Measurements from ENCODE around the gene PRXL2C. TPM values are rescaled to one million over a fixed set of nuclear protein-coding genes. Genes with fewer than 3 reads are reported as not detected.

PRXL2C gene
- total and polyA plus RNA-seq, 2 donors (not counting 1 experiment from before 2014, with no cell fraction given) = 10.9 to 16.1 TPM

DNA sequence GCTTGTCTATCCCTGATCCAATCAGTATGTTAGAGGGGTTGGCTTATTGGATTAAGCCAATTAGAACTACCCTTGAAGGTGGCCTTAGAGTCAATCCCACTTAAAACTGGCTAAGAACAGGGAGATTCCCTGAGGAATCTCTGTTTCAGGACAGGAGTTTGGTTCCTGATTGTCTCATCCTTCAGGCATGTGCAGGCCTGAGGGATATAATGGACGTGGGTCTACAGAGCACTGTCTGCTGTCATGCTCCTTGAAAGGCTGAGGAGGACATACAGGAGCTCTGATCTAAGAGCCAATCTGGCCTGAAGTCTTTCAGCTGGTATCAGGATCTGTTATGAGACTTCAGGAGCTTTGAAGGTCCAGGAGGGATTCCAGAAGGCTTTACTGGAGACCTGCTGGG is 36.2 kb upstream of the PRXL2C start:
- no peak overlapping the region for H3K27ac Mint-ChIP-seq
- intact Hi-C loops (cut with micrococcal nuclease) = loop anchor here (10.0 kb wide), 1 partner anchor 133 kb away; no protein-coding TSS in a partner anchor
- Histone ChIP-seq H2AFZ (ENCODE audit: insufficient read depth, low read depth, low read length, poor library complexity, severe bottlenecking) (no peak overlapping the region), H3K4me1 (ENCODE audit: control insufficient read depth in 2 of 2, insufficient read depth in 2 of 2, low read length in 2 of 2) (peaks cover 0 to 4% of the 10 kb centered on the region in 2 donors), H3K27me3 (replicated peaks in 1 of 4; ENCODE audit: control extremely low read depth in 1 of 4, control insufficient read depth in 3 of 4, insufficient read depth in 4 of 4, low read length in 3 of 4) (no peaks in the 10 kb centered on the region), H3K79me2 (ENCODE audit: control insufficient read depth, insufficient read depth, low read length) (no peaks in the 10 kb centered on the region), H3K4me2 (replicated peaks; ENCODE audit: low read depth, low read length, poor library complexity, severe bottlenecking) (no peak overlapping the region), H3K9me3 (ENCODE audit: control extremely low read depth in 1 of 3, control insufficient read depth in 2 of 3, insufficient read depth in 1 of 3, low read length in 2 of 3) (peaks cover 0 to 36% (median 3%) of the 10 kb centered on the region in 3 donors), H3K27ac (ENCODE audit: low read length in 2 of 2) (no peak overlapping the region), H3K36me3 (replicated peaks in 1 of 2; ENCODE audit: control extremely low read depth in 1 of 2, control insufficient read depth in 1 of 2, extremely low read depth in 1 of 2, insufficient read depth in 2 of 2, low read length in 1 of 2) (no peaks in the 10 kb centered on the region), H3K9ac (ENCODE audit: low read length) (no peak overlapping the region), H4K20me1 (ENCODE audit: control insufficient read depth, insufficient read depth, low read length, poor library complexity, severe bottlenecking) (no peaks in the 10 kb centered on the region), H3K4me3 (ENCODE audit: control extremely low read depth in 1 of 5, extremely low read depth in 1 of 5, insufficient read depth in 1 of 5, low read depth in 2 of 5, low read length in 4 of 5) (no peak overlapping the region)
- H3K9me3 Mint-ChIP-seq (ENCODE audit: insufficient read depth) = peaks cover 5% of the 10 kb centered on the region
- H3K4me1 Mint-ChIP-seq = peaks cover 6% of the 10 kb centered on the region
- H3K27me3 Mint-ChIP-seq = no peaks in the 10 kb centered on the region
- WGBS (ENCODE audit: insufficient coverage) = 94% methylated on average over 1 of the region's 1 CpG
- CTCF ChIA-PET = interaction anchor here (1.1 kb wide), 1 partner anchor 11 kb away, joined by 3 read pairs; no protein-coding TSS in a partner anchor
- POLR2A ChIA-PET = no interaction called here
- DNase-seq = no peak
- no peak overlapping the region for H3K4me3 Mint-ChIP-seq
- TF ChIP-seq EZH2 (IDR thresholded peaks at IDR 0.05; ENCODE audit: borderline replicate concordance, insufficient read depth, low read depth, low read length, poor library complexity, severe bottlenecking) = no peak
- TF ChIP-seq, protein P1, sequence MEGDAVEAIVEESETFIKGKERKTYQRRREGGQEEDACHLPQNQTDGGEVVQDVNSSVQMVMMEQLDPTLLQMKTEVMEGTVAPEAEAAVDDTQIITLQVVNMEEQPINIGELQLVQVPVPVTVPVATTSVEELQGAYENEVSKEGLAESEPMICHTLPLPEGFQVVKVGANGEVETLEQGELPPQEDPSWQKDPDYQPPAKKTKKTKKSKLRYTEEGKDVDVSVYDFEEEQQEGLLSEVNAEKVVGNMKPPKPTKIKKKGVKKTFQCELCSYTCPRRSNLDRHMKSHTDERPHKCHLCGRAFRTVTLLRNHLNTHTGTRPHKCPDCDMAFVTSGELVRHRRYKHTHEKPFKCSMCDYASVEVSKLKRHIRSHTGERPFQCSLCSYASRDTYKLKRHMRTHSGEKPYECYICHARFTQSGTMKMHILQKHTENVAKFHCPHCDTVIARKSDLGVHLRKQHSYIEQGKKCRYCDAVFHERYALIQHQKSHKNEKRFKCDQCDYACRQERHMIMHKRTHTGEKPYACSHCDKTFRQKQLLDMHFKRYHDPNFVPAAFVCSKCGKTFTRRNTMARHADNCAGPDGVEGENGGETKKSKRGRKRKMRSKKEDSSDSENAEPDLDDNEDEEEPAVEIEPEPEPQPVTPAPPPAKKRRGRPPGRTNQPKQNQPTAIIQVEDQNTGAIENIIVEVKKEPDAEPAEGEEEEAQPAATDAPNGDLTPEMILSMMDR (IDR thresholded peaks at IDR 0.05) = no peak
- no peak for ATAC-seq (ENCODE audit: low read depth)

DNA sequence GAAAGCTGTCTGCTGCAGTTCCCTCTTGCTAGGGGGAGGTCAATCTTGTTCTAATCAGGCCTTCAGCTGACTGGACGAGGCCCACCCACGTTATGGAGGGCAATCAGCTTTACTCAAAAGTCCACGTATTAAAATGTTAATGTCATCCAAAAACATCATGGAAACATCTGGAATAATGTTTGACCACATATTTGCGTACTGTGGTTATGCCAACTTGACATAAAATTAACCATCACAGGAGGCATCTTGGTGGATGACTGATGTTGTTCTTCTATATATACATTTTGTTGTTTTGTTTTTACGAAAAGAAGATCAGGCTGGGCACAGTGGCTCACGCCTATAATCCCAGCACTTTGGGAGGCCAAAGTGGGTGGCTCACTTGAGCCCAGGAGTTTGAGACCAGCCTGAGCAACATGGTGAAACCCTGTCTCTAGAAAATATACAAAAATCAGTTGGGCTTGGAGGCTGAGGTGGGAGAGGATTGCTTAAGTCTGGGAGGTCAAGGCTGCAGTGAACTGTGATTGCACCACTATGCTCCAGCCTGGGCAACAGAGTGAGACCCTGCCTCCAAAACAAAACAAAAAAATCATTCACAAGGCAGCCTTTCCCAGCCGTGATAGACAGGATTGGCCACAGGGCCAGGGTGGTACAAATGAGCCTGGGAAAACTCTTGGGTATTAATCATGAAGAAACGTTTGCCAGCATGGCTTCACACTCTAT is 33.8 kb upstream of the PRXL2C start:
- H3K36me3 ChIP-seq (replicated peaks in 1 of 2; ENCODE audit: control extremely low read depth in 1 of 2, control insufficient read depth in 1 of 2, extremely low read depth in 1 of 2, insufficient read depth in 2 of 2, low read length in 1 of 2) = no peaks in the 10 kb centered on the region
- H3K27ac Mint-ChIP-seq = no peak overlapping the region
- H3K4me1 ChIP-seq (ENCODE audit: control insufficient read depth in 2 of 2, insufficient read depth in 2 of 2, low read length in 2 of 2) = peaks cover 0 to 5% of the 10 kb centered on the region in 2 donors
- intact Hi-C loops (cut with micrococcal nuclease) = no loop called here
- no peak overlapping the region for H3K9ac ChIP-seq (ENCODE audit: low read length)
- H3K27me3 ChIP-seq (replicated peaks in 1 of 4; ENCODE audit: control extremely low read depth in 1 of 4, control insufficient read depth in 3 of 4, insufficient read depth in 4 of 4, low read length in 3 of 4) = no peaks in the 10 kb centered on the region
- no peaks in the 10 kb centered on the region for H4K20me1 ChIP-seq (ENCODE audit: control insufficient read depth, insufficient read depth, low read length, poor library complexity, severe bottlenecking)
- TF ChIP-seq, protein P1 (IDR thresholded peaks at IDR 0.05) = no peak
- TF ChIP-seq EZH2 (IDR thresholded peaks at IDR 0.05; ENCODE audit: borderline replicate concordance, insufficient read depth, low read depth, low read length, poor library complexity, severe bottlenecking) = no peak
- no peak overlapping the region for H2AFZ ChIP-seq (ENCODE audit: insufficient read depth, low read depth, low read length, poor library complexity, severe bottlenecking)
- WGBS (ENCODE audit: insufficient coverage) = 94% methylated on average over 2 of the region's 8 CpGs
- H3K27ac ChIP-seq (ENCODE audit: low read length in 2 of 2) = no peak overlapping the region
- ChIA-PET POLR2A (no interaction called here), CTCF (no interaction called here)
- no peak overlapping the region for H3K4me2 ChIP-seq (replicated peaks; ENCODE audit: low read depth, low read length, poor library complexity, severe bottlenecking)
- no peaks in the 10 kb centered on the region for H3K79me2 ChIP-seq (ENCODE audit: control insufficient read depth, insufficient read depth, low read length)
- H3K27me3 Mint-ChIP-seq = no peaks in the 10 kb centered on the region
- no peak overlapping the region for H3K4me3 Mint-ChIP-seq
- DNase-seq (no peak), ATAC-seq (ENCODE audit: low read depth) (no peak)
- peaks cover 6% of the 10 kb centered on the region for H3K4me1 Mint-ChIP-seq
- no peak overlapping the region for H3K4me3 ChIP-seq (ENCODE audit: control extremely low read depth in 1 of 5, extremely low read depth in 1 of 5, insufficient read depth in 1 of 5, low read depth in 2 of 5, low read length in 4 of 5)
- H3K9me3 Mint-ChIP-seq (ENCODE audit: insufficient read depth) = peaks cover 5% of the 10 kb centered on the region
- peaks cover 0 to 29% (median 3%) of the 10 kb centered on the region in 3 donors for H3K9me3 ChIP-seq (ENCODE audit: control extremely low read depth in 1 of 3, control insufficient read depth in 2 of 3, insufficient read depth in 1 of 3, low read length in 2 of 3)

All from B cell (primary cell).